Measurements from ENCODE around the gene MLLT6.

Gene MLLT6

DNA sequence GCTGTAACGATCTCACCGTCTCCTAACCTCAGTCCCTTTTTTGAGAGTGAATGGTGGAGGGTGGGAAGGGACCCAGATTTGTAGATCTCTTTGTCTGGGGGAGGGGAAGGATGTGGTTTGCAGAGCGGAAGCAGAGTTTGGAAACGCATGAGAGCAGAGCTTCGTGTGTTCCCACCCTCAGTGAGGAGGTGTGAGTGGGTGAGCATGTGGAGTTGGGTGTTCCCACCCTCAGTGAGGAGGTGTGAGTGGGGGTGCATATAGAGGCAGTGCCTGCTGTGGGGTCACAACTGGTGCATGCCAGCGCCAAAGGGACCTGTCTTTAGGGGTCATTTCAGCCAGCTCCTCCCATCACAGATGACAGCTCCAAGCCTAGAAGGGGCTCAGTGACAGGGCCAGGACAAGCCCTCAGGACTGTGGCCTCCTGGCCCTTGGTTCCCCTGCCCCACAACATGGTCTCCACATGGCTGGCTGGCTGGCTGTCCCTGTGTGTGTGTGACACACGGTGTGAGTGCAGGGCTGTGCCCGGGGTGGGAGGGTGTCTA lies 23.3 kb downstream of the MLLT6 start:
- H3K4me3 ChIP-seq (ENCODE audit: low read length, poor library complexity, severe bottlenecking), result peak overlapping the region; percentile 35
- no peaks in the 10 kb centered on the region; the same call in 1 of the 2 replicates for H3K36me3 ChIP-seq (ENCODE audit: insufficient read depth, low read length)
- peaks cover 43% of the 10 kb centered on the region for H3K4me1 ChIP-seq (ENCODE audit: insufficient read depth, low read length, poor library complexity, severe bottlenecking)
- peak overlapping the region; percentile 21 for H3K9ac ChIP-seq (ENCODE audit: low read depth, low read length, poor library complexity, severe bottlenecking)
- H2AFZ ChIP-seq (ENCODE audit: low read length), result no peak overlapping the region
- peak overlapping the region; percentile 96 for H3K4me2 ChIP-seq (ENCODE audit: low read depth, low read length, poor library complexity, severe bottlenecking)
- no peaks in the 10 kb centered on the region for H3K9me2 ChIP-seq (replicated peaks; ENCODE audit: low read depth, low read length)
- H4K20me1 ChIP-seq (ENCODE audit: insufficient read depth, low read length, poor library complexity, severe bottlenecking), result peaks cover 5% of the 10 kb centered on the region
- H3K79me2 ChIP-seq (ENCODE audit: insufficient read depth, low read length), result peaks cover 19% of the 10 kb centered on the region
- no peaks in the 10 kb centered on the region for H3F3A ChIP-seq (ENCODE audit: low read depth)
- H3K9me3 ChIP-seq (ENCODE audit: insufficient read depth, low read depth, low read length), result no peaks in the 10 kb centered on the region
- no peaks in the 10 kb centered on the region for H3K27me3 ChIP-seq (ENCODE audit: insufficient read depth, low read length, poor library complexity, severe bottlenecking)
- no peak for TF ChIP-seq EZH2phosphoT487 (IDR thresholded peaks at IDR 0.05; ENCODE audit: borderline replicate concordance)
- TF ChIP-seq, protein P1, sequence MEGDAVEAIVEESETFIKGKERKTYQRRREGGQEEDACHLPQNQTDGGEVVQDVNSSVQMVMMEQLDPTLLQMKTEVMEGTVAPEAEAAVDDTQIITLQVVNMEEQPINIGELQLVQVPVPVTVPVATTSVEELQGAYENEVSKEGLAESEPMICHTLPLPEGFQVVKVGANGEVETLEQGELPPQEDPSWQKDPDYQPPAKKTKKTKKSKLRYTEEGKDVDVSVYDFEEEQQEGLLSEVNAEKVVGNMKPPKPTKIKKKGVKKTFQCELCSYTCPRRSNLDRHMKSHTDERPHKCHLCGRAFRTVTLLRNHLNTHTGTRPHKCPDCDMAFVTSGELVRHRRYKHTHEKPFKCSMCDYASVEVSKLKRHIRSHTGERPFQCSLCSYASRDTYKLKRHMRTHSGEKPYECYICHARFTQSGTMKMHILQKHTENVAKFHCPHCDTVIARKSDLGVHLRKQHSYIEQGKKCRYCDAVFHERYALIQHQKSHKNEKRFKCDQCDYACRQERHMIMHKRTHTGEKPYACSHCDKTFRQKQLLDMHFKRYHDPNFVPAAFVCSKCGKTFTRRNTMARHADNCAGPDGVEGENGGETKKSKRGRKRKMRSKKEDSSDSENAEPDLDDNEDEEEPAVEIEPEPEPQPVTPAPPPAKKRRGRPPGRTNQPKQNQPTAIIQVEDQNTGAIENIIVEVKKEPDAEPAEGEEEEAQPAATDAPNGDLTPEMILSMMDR (conservative IDR thresholded peaks at IDR 0.05; ENCODE audit: low read length), result no peak

DNA sequence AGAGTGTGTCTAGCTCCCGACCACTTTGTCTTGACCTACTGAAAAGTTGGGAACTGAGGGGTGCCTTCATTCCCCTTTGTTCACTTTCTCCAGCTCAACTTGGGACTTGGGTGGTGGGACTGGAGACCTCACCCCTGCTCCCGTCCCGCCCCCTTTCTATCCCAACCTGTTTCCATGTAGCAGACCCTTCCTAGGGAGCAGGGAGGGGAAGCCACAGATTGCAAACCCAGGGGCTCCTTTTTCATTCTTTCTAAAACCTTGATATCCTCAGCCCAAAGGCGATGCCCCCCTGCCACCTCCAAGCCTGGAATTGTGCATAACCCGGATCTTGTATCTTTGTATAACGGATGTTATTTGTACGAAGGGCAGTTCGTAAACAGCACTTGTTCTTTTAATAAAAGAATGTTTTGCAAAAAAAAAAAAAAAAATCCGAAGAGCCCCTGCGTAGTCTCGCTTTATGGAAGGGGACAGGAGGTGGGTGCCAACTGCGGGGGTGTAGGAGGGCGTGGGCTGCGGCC lies 24.4 kb downstream of the MLLT6 start:
- Histone ChIP-seq H3K9me3 (ENCODE audit: insufficient read depth, low read depth, low read length) (no peaks in the 10 kb centered on the region), H4K20me1 (ENCODE audit: insufficient read depth, low read length, poor library complexity, severe bottlenecking) (peaks cover 5% of the 10 kb centered on the region), H3K9me2 (replicated peaks; ENCODE audit: low read depth, low read length) (no peaks in the 10 kb centered on the region), H3K79me2 (ENCODE audit: insufficient read depth, low read length) (peaks cover 19% of the 10 kb centered on the region), H3K36me3 (ENCODE audit: insufficient read depth, low read length) (no peaks in the 10 kb centered on the region; the same call in 1 of the 2 replicates), H3K4me1 (ENCODE audit: insufficient read depth, low read length, poor library complexity, severe bottlenecking) (peaks cover 43% of the 10 kb centered on the region), H3K4me2 (ENCODE audit: low read depth, low read length, poor library complexity, severe bottlenecking) (peak overlapping the region; percentile 96), H3K9ac (ENCODE audit: low read depth, low read length, poor library complexity, severe bottlenecking) (peak overlapping the region; percentile 85), H3K27me3 (ENCODE audit: insufficient read depth, low read length, poor library complexity, severe bottlenecking) (no peaks in the 10 kb centered on the region), H3K4me3 (ENCODE audit: low read length, poor library complexity, severe bottlenecking) (peak overlapping the region; percentile 76), H2AFZ (ENCODE audit: low read length) (peak overlapping the region; percentile 66; the same call in 1 of the 2 replicates), H3F3A (ENCODE audit: low read depth) (no peaks in the 10 kb centered on the region)
- no peak for TF ChIP-seq EZH2phosphoT487 (IDR thresholded peaks at IDR 0.05; ENCODE audit: borderline replicate concordance)
- TF ChIP-seq, protein P1 (conservative IDR thresholded peaks at IDR 0.05; ENCODE audit: low read length), result no peak

DNA sequence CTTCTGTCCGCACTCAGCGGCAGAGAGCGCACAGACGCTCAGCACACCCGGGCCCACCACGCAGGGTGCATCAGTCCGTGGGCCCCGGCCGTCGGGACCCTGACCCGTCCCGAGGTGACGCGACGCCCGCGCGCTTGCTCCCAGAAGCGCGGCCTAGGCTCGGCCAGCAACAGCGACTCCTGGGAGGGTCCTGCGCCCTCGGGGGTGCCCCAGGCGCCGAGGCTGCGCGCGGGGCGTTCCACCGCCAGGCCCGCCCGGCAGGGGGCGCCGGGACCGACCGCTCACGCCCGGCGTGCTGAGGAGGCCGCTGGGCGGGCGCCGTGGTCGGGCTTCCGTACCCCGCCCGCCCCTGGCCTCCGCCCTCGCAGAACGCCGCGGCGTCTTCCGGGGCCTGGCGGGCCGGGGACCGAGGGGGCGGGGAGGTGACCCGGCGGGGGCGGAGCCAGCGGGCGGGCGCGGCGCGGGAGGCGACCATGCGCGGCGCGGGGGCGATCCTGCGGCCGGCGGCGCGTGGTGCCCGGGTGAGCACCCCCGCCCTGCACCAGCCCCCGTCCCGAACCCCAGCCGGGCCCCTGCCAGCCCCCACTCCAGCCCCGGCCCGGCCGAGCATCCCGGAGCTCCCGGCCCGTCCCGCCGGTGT lies 24.9 kb downstream of the MLLT6 start, which contains the start of gene CISD3:
TSS of gene CISD3 (plus strand) at position 456 of the 640 bp plus-strand sequence. CDS start at position 474, 18 bp downstream.
- H3K4me2 ChIP-seq (ENCODE audit: low read depth, low read length, poor library complexity, severe bottlenecking), result peak within 1 kb of the TSS; percentile 97
- H3K36me3 ChIP-seq (ENCODE audit: insufficient read depth, low read length), result no peaks in the 10 kb centered on the region; the same call in 1 of the 2 replicates
- H2AFZ ChIP-seq (ENCODE audit: low read length), result peak within 1 kb of the TSS; percentile 94
- H3K9ac ChIP-seq (ENCODE audit: low read depth, low read length, poor library complexity, severe bottlenecking), result peak within 1 kb of the TSS; percentile 85
- peaks cover 5% of the 10 kb centered on the region for H4K20me1 ChIP-seq (ENCODE audit: insufficient read depth, low read length, poor library complexity, severe bottlenecking)
- no peaks in the 10 kb centered on the region for H3K9me3 ChIP-seq (ENCODE audit: insufficient read depth, low read depth, low read length)
- H3K27me3 ChIP-seq (ENCODE audit: insufficient read depth, low read length, poor library complexity, severe bottlenecking), result no peaks in the 10 kb centered on the region
- no peaks in the 10 kb centered on the region; the same call in 1 of the 2 replicates for H3F3A ChIP-seq (ENCODE audit: low read depth)
- H3K4me1 ChIP-seq (ENCODE audit: insufficient read depth, low read length, poor library complexity, severe bottlenecking), result peaks cover 43% of the 10 kb centered on the region
- peaks cover 19% of the 10 kb centered on the region for H3K79me2 ChIP-seq (ENCODE audit: insufficient read depth, low read length)
- TF ChIP-seq, protein P1 (conservative IDR thresholded peaks at IDR 0.05; ENCODE audit: low read length), result peak; percentile 55
- TF ChIP-seq EZH2phosphoT487 (IDR thresholded peaks at IDR 0.05; ENCODE audit: borderline replicate concordance), result no peak
- peak within 1 kb of the TSS; percentile 78 for H3K4me3 ChIP-seq (ENCODE audit: low read length, poor library complexity, severe bottlenecking)
- no peaks in the 10 kb centered on the region for H3K9me2 ChIP-seq (replicated peaks; ENCODE audit: low read depth, low read length)

All from Loucy (cell line).